SK-N-SH treated with all-trans-retinoic acid at 6 μM for 48 hours (cell line): Measurements from ENCODE around the gene CDH6.

Experiments
- ESRRG ChIP-seq: fragments of 250-450 bp; sonication (Bioruptor Pico); IDR thresholded peaks from 2 replicates; pipeline ENCODE4 v1.6.1; 2021; ENCODE audit warnings: mild to moderate bottlenecking
- OSR1 ChIP-seq: fragments of 250-450 bp; sonication (Bioruptor Pico); IDR thresholded peaks from 2 replicates; pipeline ENCODE4 v1.8.0; 2022; ENCODE audit warnings: moderate library complexity, mild to moderate bottlenecking, inconsistent platforms

GRCh38 chr5:31285025-31285424 lies 91.5 kb downstream of the CDH6 start:
- TF ChIP-seq OSR1 (CRISPR knock-in tag) (no peak), ESRRG (CRISPR knock-in tag) (no peak)
